Upper lobe of right lung (tissue), 1 donor: ENCODE results near the gene IDE. TPM values are rescaled to one million over a fixed set of nuclear protein-coding genes. Genes with fewer than 3 reads are reported as not detected.

ENCODE experiments used
- ATAC-seq: fragments of 200-7000 bp; cut with Tn5 transposase; one replicate; pipeline ENCODE4 v1.9.1; 2020; ENCODE audit warnings: mild to moderate bottlenecking, moderate library complexity
- DNase-seq: peaks from one replicate; pipeline ENCODE4 v3.0.0-alpha.2; 2020
- H3K27ac ChIP-seq: fragments of 200-600 bp; one replicate; pipeline ENCODE4 v1.8.0; 2022
- H3K27me3 ChIP-seq: fragments of 200-600 bp; one replicate; pipeline ENCODE4 v1.8.0; 2022; ENCODE audit warnings: mild to moderate bottlenecking
- H3K36me3 ChIP-seq: fragments of 200-600 bp; one replicate; pipeline ENCODE4 v1.8.0; 2022
- H3K4me1 ChIP-seq: fragments of 200-600 bp; one replicate; pipeline ENCODE4 v1.8.0; 2022
- H3K4me3 ChIP-seq: fragments of 200-600 bp; one replicate; pipeline ENCODE4 v1.8.0; 2022; ENCODE audit warnings: mild to moderate bottlenecking
- H3K9me3 ChIP-seq: fragments of 200-600 bp; one replicate; pipeline ENCODE4 v1.8.0; 2022
- CTCF ChIP-seq: fragments of 200-600 bp; IDR thresholded peaks from one replicate; pipeline ENCODE4 v1.8.0; 2022; ENCODE audit warnings: antibody characterized with exemption
- intact Hi-C: fragments of 100-400 bp; cut with DNase I; formaldehyde crosslinking; loops from one replicate; pipeline ENCODE4 v1.11.0; 2022
- total RNA-seq: library from RNA; stranded (reverse); fragmentation: NEBNext Ultra II Directional; extraction: Animal tissue kit (Norgen Biotek cat#: 25700); gene quantifications from one replicate; pipeline ENCODE4 v1.2.1, GENCODE V29; 2021
- donor health status: DM: no; HTN: yes; CAD: no; lungs with severe emphysema.

The IDE gene
- total RNA-seq, 1 donor from 2014 or later = 35.2 TPM

GRCh38 chr10:92559046-92559445 lies 14.8 kb downstream of the IDE start:
- H3K36me3 ChIP-seq = peaks cover 37% of the 10 kb centered on the region
- peaks cover 3% of the 10 kb centered on the region for H3K9me3 ChIP-seq
- no peak overlapping the region for H3K27ac ChIP-seq
- H3K4me3 ChIP-seq = no peak overlapping the region
- no peaks in the 10 kb centered on the region for H3K4me1 ChIP-seq
- DNase-seq = no peak
- no peak for TF ChIP-seq CTCF
- no peak for ATAC-seq
- H3K27me3 ChIP-seq = no peaks in the 10 kb centered on the region
- intact Hi-C loops = no loop called here

- no peak overlapping the region for H3K4me3 ChIP-seq
- DNase-seq = no peak
- TF ChIP-seq CTCF = no peak
- peaks cover 31% of the 10 kb centered on the region for H3K36me3 ChIP-seq
- no peak for ATAC-seq
- H3K27ac ChIP-seq = no peak overlapping the region
- peaks cover 7% of the 10 kb centered on the region for H3K9me3 ChIP-seq
- no peaks in the 10 kb centered on the region for H3K4me1 ChIP-seq
- H3K27me3 ChIP-seq = no peaks in the 10 kb centered on the region
- intact Hi-C loops = no loop called here
Observed at GRCh38 chr10:92553959-92554358, 19.9 kb downstream of the IDE start.

- Histone ChIP-seq H3K4me1 (no peaks in the 10 kb centered on the region), H3K27me3 (no peaks in the 10 kb centered on the region), H3K4me3 (no peak overlapping the region), H3K36me3 (peaks cover 27% of the 10 kb centered on the region), H3K27ac (no peak overlapping the region), H3K9me3 (peaks cover 7% of the 10 kb centered on the region)
- TF ChIP-seq CTCF = no peak
- ATAC-seq (no peak), DNase-seq (no peak)
- intact Hi-C loops = no loop called here
Observed at GRCh38 chr10:92552310-92552709, 21.6 kb downstream of the IDE start.

- H3K4me3 ChIP-seq = no peak overlapping the region
- ATAC-seq (no peak), DNase-seq (no peak)
- H3K36me3 ChIP-seq = peaks cover 19% of the 10 kb centered on the region
- H3K27ac ChIP-seq = no peak overlapping the region
- intact Hi-C loops = no loop called here
- H3K27me3 ChIP-seq = no peaks in the 10 kb centered on the region
- TF ChIP-seq CTCF = no peak
- peaks cover 7% of the 10 kb centered on the region for H3K9me3 ChIP-seq
- H3K4me1 ChIP-seq = no peaks in the 10 kb centered on the region
Observed at GRCh38 chr10:92550924-92551323, 23.0 kb downstream of the IDE start.

GRCh38 chr10:92547676-92548075 lies 26.2 kb downstream of the IDE start:
- no peaks in the 10 kb centered on the region for H3K9me3 ChIP-seq
- TF ChIP-seq CTCF = no peak
- no peak for DNase-seq
- H3K4me3 ChIP-seq = no peak overlapping the region
- no peak overlapping the region for H3K27ac ChIP-seq
- peaks cover 10% of the 10 kb centered on the region for H3K4me1 ChIP-seq
- peaks cover 14% of the 10 kb centered on the region for H3K36me3 ChIP-seq
- ATAC-seq = no peak
- no peaks in the 10 kb centered on the region for H3K27me3 ChIP-seq
- intact Hi-C loops = no loop called here

- intact Hi-C loops = no loop called here
- ATAC-seq (no peak), DNase-seq (no peak)
- H3K27ac ChIP-seq = no peak overlapping the region
- H3K9me3 ChIP-seq = no peaks in the 10 kb centered on the region
- no peaks in the 10 kb centered on the region for H3K27me3 ChIP-seq
- peaks cover 14% of the 10 kb centered on the region for H3K36me3 ChIP-seq
- TF ChIP-seq CTCF = no peak
- H3K4me3 ChIP-seq = no peak overlapping the region
- H3K4me1 ChIP-seq = peaks cover 10% of the 10 kb centered on the region
Observed at GRCh38 chr10:92545556-92545955, 28.3 kb downstream of the IDE start.
